Parathyroid adenoma (tissue), 2 donors: ENCODE data around the gene PRKAR1A.

Source experiments
- H2AFZ ChIP-seq: fragments of 300-600 bp; sonication (generic); one replicate; pipeline ENCODE4 v1.7.0; 2017; ENCODE audit warnings: antibody characterized with exemption, mild to moderate bottlenecking
- H3K27ac ChIP-seq: fragments of 300-600 bp; sonication (generic); one replicate; pipeline ENCODE4 v1.7.0; 2017
- H3K27me3 ChIP-seq: fragments of 300-600 bp; sonication (generic); one replicate; pipeline ENCODE4 v1.7.0; 2017; ENCODE audit warnings: low read length; ENCODE audit not compliant: control insufficient read depth, insufficient read depth
- H3K36me3 ChIP-seq: fragments of 300-600 bp; sonication (generic); one replicate; pipeline ENCODE4 v1.7.0; 2017; ENCODE audit warnings: low read length; ENCODE audit not compliant: control insufficient read depth, insufficient read depth
- H3K4me1 ChIP-seq: fragments of 300-600 bp; sonication (generic); one replicate; pipeline ENCODE4 v1.7.0; 2017; ENCODE audit warnings: control low read depth
- H3K4me2 ChIP-seq: fragments of 300-600 bp; sonication (generic); one replicate; pipeline ENCODE4 v1.7.0; 2017; ENCODE audit warnings: low read length
- H3K4me3 ChIP-seq: fragments of 300-600 bp; sonication (generic); one replicate; pipeline ENCODE4 v1.7.0; 2017; ENCODE audit warnings: low read depth, low read length
- H3K79me2 ChIP-seq: fragments of 300-600 bp; sonication (generic); one replicate; pipeline ENCODE4 v1.7.0; 2017; ENCODE audit warnings: control low read depth
- H3K9ac ChIP-seq: fragments of 300-600 bp; sonication (generic); one replicate; pipeline ENCODE4 v1.7.0; 2017; ENCODE audit warnings: mild to moderate bottlenecking
- H3K9me3 ChIP-seq: fragments of 300-600 bp; sonication (generic); one replicate; pipeline ENCODE4 v1.7.0; 2017; ENCODE audit warnings: low read length; ENCODE audit not compliant: control insufficient read depth
- TF ChIP-seq, protein P1 (sequence below): fragments of 300-600 bp; sonication (generic); IDR thresholded peaks from one replicate; pipeline ENCODE4 v1.7.0; 2017; ENCODE audit warnings: antibody characterized with exemption, mild to moderate bottlenecking
- donor health status: primary hyperparathyroidism.

Gene PRKAR1A

DNA sequence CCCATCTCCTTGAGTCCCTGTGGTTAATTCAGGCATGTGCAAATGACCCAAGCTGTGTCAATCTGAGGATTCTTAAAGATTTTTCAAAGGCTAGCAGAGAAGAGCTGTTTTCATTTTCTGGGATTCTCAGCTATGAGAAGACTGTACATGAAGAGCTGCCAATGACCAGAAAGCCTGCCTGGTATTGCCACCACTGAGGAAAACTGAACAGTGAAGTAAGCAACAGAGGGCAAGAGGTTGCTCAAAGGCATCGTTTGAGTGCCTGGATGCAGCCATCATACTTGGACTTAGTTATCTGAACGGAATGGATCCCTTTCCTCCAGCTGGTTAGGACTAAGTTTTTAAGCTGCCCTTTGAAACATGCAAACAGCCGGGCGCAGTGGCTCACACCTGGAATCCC is 50.5 kb downstream of the PRKAR1A start:
- TF ChIP-seq, protein P1, sequence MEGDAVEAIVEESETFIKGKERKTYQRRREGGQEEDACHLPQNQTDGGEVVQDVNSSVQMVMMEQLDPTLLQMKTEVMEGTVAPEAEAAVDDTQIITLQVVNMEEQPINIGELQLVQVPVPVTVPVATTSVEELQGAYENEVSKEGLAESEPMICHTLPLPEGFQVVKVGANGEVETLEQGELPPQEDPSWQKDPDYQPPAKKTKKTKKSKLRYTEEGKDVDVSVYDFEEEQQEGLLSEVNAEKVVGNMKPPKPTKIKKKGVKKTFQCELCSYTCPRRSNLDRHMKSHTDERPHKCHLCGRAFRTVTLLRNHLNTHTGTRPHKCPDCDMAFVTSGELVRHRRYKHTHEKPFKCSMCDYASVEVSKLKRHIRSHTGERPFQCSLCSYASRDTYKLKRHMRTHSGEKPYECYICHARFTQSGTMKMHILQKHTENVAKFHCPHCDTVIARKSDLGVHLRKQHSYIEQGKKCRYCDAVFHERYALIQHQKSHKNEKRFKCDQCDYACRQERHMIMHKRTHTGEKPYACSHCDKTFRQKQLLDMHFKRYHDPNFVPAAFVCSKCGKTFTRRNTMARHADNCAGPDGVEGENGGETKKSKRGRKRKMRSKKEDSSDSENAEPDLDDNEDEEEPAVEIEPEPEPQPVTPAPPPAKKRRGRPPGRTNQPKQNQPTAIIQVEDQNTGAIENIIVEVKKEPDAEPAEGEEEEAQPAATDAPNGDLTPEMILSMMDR, result no peak
- Histone ChIP-seq H3K27ac (no peak overlapping the region), H3K27me3 (no peaks in the 10 kb centered on the region), H3K4me3 (no peak overlapping the region), H2AFZ (no peak overlapping the region), H3K79me2 (no peaks in the 10 kb centered on the region), H3K4me1 (no peaks in the 10 kb centered on the region), H3K9me3 (no peaks in the 10 kb centered on the region), H3K4me2 (no peak overlapping the region), H3K9ac (no peak overlapping the region), H3K36me3 (no peaks in the 10 kb centered on the region)

DNA sequence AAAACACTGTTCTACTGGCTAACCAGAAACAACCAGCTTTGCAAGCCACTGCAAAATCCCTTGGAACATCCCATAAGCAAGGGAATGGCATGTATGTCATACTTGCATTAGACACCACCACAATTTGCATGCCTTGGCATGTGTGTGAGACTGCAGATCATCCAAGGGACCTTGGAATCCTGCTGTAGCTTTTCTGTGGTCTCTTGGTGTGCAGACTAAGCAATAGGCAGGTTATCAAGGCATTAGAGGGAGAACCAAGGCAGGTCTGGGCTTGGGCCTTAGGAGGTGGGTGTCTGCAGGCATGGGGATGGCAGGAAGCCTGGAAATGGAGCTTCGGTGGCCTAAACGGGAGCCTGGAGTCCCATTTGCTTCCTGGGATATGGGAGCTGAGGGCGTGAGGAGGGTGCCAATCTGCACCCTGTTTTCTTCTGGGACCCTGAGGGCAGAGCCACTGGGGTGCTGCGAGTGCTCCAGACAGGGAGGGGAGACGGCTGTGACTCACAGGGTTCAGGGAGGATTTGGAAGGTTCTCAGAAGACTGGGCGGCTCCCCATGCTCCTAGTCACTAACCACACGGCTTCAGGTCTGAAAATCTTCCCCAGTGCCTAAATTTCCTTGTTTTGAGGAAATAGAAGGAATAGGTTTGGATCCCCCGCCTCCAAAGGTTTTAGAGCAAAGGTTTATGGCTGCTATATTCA is 52.3 kb downstream of the PRKAR1A start:
- no peaks in the 10 kb centered on the region for H3K9me3 ChIP-seq
- no peaks in the 10 kb centered on the region for H3K36me3 ChIP-seq
- H3K27me3 ChIP-seq, result no peaks in the 10 kb centered on the region
- TF ChIP-seq, protein P1, result no peak
- H3K4me1 ChIP-seq, result no peaks in the 10 kb centered on the region
- no peak overlapping the region for H3K4me3 ChIP-seq
- no peak overlapping the region for H3K27ac ChIP-seq
- no peak overlapping the region for H3K9ac ChIP-seq
- H2AFZ ChIP-seq, result no peak overlapping the region
- no peaks in the 10 kb centered on the region for H3K79me2 ChIP-seq
- no peak overlapping the region for H3K4me2 ChIP-seq

DNA sequence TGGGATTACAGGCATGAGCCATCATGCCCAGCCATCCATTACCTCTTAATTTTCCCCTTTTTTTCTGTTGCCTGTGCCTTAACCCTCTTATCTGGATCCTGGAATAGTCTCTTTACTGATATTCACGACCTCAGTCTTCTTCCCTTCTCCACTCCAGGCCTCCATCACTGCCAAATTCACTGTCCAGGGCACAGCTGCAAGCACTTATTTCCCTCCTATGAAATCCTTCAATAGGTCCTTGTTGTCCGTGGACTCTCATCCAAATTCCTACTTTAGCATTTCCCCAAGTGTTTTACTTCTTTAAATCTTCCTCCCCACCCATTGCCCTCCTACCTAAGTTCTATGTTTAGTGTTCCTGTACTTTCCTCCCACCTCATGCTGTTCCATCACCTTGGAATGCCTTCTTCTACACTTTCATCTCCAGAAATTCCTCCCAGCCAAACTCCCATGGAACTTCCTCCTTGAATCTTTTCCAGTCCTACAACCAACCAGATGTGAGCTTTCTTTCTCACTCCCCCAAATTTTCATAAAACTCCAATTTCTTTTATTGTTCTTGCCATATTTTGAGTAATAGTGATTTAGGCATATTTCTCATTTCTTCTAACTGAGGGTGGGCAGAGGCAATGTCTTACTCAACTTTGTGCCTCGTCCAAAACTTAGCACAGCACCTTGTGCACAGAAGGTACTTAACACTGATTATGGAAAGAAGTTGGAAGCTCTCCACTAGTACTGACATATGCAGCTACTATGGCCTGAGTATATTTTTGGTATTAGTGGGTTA is 53.6 kb downstream of the PRKAR1A start:
- Histone ChIP-seq H3K4me3 (no peak overlapping the region), H3K36me3 (no peaks in the 10 kb centered on the region), H3K27ac (no peak overlapping the region), H3K4me1 (no peaks in the 10 kb centered on the region), H3K4me2 (no peak overlapping the region), H3K9me3 (no peaks in the 10 kb centered on the region), H3K79me2 (no peaks in the 10 kb centered on the region), H2AFZ (no peak overlapping the region), H3K9ac (no peak overlapping the region), H3K27me3 (no peaks in the 10 kb centered on the region)
- TF ChIP-seq, protein P1, result no peak

DNA sequence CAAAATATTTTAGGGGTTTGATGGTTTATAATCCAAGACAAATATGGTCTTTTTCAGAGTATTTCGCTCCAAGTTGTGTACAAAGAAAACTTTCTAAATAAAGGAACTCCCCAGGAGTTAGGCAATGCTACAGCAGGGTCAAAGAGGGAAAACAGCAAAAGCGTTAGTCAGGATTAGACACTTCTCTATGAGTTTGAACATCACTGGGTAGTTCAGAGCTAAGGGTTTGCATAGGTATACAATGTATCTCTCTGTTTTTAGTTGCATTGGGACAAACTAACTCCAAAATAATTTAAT is 54.2 kb downstream of the PRKAR1A start:
- Histone ChIP-seq H3K9ac (no peak overlapping the region), H3K36me3 (no peaks in the 10 kb centered on the region), H3K4me1 (no peaks in the 10 kb centered on the region), H3K9me3 (no peaks in the 10 kb centered on the region), H3K4me2 (no peak overlapping the region), H2AFZ (no peak overlapping the region), H3K27me3 (no peaks in the 10 kb centered on the region), H3K27ac (no peak overlapping the region), H3K4me3 (no peak overlapping the region), H3K79me2 (no peaks in the 10 kb centered on the region)
- TF ChIP-seq, protein P1, result no peak

DNA sequence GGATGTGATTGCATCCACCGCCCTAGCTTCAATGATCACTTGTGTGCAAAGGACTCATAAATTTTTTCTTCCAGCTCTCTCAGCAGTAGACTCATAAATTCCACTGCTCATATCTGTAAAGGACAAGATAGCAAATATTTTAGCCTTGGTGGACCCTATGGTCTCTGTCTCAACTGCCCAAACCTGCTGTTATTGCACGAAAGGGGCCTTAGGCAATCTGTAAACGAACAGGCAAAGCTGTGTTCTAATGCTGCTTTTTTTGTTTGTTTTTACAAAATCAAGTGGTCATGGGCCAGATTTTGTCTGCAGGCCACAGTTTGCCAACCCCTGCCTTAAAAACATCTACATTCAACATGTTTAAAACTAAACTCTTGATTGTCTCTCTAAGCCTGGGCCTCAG is 54.8 kb downstream of the PRKAR1A start:
- H3K27me3 ChIP-seq, result no peaks in the 10 kb centered on the region
- H2AFZ ChIP-seq, result no peak overlapping the region
- H3K27ac ChIP-seq, result no peak overlapping the region
- TF ChIP-seq, protein P1, result no peak
- H3K79me2 ChIP-seq, result no peaks in the 10 kb centered on the region
- H3K9ac ChIP-seq, result no peak overlapping the region
- no peaks in the 10 kb centered on the region for H3K4me1 ChIP-seq
- no peak overlapping the region for H3K4me3 ChIP-seq
- H3K36me3 ChIP-seq, result no peaks in the 10 kb centered on the region
- no peaks in the 10 kb centered on the region for H3K9me3 ChIP-seq
- H3K4me2 ChIP-seq, result no peak overlapping the region
